Activated CD4-positive, CD25-positive, alpha-beta regulatory T cell treated with anti-CD3 and anti-CD28 coated beads, Interleukin-2, amount 50 U/mL, for 72 hours (primary cell): Measurements from ENCODE around the gene AMH.

ENCODE experiments used
- DNase-seq: peaks from one replicate; pipeline ENCODE4 v3.0.0; 2021

AMH gene

DNA sequence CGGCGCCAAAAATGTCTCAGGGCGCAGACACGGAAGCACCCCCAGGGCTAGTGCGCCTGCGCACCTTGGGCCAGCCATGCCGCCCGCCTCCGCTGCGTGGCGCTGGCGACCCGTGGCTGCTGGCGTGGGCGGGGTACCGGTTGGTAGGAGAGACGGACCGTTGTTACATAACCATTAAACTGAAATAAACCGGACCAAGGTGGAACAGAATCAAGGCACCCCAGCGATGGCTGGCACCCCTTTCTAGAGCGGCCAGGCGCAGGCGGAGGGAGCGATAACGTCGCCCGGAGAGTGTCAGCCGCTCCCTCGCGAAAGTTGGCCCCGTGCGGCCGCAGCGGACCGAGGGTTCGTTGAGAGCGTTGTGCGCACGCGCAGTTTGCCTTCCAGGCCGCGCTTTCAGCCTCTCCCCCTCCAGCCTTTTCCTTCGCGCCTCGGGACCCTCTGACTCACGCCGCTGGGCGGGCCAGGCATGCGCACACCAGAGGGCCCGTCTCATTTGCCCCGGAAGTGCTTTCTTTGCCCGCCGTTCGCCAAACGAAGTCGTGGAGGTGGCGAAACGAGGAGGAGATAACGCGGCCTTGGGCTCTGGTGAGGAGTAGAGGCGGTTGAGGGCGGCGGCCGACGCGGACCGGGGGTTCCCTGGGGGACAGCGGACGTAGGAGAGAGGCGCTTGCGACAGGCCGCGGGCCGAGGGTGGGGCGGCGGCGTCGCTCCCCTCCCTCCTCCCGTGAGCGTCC is 12.6 kb upstream of the AMH start, which contains the start of the genes PLEKHJ1 and SF3A2:
Gene PLEKHJ1, minus strand, starts transcription at position 16 of the 737 bp plus-strand sequence. CDS start 81 bp downstream, outside the sequence.
Gene SF3A2, plus strand, starts transcription at position 511 of the 737 bp plus-strand sequence. CDS start 6,595 bp downstream, outside the sequence.
- peak; percentile 99 for DNase-seq

DNA sequence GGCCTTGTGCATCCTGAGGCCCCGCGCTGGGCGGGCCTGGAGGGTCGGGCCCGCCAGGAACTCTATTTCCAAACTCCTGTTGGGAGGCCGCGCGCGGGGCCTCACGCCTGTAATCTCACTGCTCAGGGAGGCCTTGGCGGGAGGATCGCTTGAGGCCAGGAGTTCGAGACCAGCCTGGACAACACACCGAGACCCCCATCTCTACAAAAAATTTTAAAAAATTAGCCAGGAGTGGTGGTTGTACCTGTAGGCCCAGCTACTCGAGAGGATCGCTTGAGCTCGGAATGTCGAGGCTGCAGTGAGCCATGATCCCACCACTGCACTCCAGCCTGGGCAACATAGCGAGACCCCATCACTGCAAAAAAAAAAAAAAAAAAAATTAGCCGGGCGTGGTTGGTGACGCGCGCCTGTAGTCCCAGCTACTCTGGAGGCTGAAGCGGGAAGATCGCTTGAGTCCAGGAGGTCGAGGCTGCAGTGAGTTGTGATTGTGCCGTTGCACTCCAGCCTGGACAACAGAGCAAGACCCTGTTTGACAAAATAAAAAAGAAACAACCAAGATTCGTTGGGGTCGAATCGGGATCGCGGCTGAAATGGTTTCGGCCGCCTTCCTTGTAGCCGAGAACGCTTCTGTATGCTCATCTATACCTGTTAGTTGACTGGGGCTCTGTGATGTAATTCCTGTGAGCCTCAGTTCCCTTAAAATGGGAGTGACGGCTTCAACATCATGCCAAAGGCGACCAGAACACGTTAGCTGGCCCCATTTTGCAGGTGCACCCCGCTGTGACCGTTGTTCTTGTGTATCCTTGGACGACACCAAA is 11.9 kb upstream of the AMH start:
- DNase-seq = no peak

DNA sequence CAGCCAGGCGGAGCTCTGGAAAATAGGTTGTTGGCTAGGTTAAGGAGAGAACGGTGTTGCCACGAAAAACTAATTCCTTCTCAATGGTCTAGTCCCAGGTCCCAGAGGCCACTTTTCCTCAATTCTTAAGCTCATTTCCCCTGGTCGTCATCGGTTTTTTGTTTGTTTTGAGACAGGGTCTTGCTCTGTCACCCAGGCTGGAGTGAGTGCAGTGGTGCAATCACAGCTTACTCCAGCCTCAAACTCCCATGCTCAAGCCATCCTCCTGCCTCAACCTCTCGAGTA is 11.3 kb upstream of the AMH start:
- DNase-seq = no peak

DNA sequence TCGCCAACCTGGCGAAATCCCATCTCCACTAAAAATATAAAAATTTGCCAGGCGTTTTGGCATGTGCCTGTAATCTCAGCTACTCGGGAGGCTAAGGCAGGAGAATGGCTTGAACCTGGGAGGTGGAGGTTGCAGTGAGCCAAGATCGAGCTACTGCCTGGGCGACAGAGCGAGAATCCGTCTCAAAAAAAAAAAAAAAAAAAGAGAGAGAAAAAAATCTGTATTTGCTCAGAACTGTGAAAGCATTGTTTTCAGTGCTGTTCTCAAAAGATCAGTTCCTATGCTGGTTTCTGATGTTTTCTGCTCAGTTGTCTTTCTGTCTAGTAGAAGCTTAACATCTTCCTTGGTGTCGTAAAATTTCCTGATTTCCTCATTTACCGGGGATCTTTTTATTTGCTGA is 9.9 kb upstream of the AMH start:
- DNase-seq = no peak

DNA sequence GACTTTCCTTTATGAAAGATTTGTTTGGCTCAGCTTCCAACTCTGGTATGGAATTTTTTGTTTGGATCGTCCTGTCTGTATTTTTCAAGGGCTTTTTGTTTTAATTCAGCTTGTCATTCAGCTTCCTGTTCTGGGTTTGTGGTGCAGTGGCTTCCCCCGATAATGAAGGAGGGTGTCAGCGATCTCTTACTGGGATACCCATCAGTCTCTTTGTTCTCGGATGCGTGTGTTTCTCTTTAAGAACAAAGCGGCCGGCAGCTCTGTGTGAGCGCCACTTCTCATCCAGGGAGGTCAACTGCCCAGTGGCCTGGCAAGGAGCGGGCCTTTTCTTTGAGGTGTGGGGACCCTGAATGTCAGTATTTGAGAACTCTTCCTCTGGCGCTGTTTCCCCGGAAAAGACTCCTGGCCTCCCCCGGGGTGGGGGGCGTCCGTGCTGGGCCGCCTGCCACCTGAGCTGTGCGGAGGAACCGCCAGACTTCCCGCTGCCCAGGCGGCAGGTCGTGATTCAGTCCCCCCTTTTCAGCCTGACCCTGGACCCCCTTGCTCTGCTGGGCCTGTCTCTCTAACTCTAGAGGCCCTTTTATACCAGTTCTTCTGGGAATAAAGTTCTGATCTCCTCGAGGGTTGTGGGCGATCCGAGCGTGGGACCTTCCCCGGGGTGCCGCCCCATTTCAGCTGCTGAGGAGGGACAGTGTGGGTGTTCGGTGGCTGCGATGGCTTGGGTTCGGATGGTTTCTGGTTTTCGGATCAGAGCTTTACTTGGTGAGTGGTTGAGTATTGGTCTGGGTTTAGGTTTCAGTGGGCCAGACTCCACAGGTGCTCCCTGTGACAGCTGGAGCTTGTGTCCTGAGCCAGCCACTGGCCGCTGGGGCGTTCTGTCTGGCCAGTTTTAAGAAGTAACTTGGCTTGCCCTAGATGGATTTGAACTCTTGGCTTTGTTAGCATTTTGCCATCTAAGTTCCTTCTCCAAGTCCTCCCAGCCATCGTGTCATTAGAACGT is 9.1 kb upstream of the AMH start:
- DNase-seq = no peak

DNA sequence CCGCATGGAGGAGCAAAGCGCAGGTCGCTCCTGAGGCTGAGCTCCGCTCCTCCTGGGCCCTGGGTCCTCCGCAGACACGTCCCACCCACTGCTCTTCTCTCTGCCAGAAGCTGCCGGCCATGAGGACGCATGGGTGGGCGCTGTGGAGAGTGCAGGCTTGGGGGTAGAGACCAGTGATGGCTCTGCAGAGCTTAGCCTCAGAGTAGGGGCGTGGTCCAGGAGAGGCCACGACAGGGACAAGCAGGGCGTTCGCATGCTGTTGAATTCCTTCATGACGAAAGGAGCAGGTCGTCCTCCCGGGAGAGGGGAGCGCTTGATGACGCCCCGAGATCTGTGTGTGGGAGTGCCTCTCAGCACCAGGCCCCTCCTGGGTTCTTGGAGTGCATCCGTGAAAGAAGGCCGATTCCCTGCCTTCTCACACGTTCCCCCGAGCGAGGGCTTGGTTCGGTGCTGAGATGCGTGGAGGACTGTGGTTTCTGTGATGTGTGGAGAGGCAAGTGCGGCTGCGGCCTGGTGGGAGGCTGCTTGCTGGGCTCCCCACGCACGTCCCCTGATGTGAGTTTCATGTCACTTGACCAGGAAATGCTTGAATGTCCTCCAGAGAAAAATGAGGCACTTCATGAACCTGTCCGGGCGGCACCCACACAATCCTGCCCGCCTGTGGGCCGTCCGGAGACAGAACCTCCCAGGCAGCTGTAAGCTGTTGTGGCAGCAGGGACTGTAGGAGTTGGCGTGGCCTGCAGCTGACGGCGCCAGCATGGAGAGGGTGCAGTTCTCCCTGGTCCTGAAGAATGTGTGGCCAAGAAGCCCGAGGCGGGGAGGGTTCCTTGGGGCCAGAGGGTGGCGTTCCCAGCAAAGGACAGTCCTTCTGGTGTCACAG is 8.0 kb upstream of the AMH start:
- DNase-seq = no peak

DNA sequence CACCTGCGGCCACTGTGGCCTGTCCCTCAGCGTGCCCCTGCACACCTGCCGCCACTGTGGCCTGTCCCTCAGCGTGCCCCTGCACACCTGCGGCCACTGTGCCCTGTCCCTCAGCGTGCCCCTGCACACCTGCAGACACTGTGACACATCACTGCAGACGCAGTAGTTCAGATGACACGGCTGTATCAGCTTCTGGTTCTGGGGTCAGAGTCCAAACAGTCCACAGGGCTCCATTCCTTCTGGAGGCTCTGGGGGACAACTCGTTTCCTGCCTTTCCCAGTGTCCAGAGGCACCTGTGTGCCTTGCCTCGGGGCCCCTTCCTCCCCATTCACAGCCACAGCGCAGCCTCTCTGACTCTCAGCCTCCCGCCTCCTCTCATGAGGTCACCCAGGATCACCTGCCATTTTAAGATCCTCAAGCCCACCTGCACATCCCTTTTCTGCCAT is 7.0 kb upstream of the AMH start:
- no peak for DNase-seq

DNA sequence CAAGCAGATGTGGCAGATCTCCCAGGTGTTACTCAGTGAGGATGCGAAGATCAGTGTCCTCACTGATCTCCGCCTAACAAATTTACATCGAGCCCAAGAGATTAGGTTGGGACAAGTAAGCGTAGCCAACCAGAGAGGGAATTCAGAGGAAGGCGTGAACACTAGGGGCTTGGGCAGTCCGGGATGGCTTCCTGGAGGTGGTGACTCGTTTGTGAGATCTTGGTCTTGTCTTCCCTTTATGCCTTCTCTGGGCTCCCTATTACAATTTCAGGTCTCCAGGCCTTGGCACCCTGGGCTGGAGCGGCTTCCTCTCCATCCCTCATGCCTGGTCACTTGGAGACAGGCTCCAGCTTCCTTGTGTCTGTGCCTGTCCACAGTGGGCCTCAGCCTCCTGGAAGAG is 6.3 kb upstream of the AMH start:
- no peak for DNase-seq

DNA sequence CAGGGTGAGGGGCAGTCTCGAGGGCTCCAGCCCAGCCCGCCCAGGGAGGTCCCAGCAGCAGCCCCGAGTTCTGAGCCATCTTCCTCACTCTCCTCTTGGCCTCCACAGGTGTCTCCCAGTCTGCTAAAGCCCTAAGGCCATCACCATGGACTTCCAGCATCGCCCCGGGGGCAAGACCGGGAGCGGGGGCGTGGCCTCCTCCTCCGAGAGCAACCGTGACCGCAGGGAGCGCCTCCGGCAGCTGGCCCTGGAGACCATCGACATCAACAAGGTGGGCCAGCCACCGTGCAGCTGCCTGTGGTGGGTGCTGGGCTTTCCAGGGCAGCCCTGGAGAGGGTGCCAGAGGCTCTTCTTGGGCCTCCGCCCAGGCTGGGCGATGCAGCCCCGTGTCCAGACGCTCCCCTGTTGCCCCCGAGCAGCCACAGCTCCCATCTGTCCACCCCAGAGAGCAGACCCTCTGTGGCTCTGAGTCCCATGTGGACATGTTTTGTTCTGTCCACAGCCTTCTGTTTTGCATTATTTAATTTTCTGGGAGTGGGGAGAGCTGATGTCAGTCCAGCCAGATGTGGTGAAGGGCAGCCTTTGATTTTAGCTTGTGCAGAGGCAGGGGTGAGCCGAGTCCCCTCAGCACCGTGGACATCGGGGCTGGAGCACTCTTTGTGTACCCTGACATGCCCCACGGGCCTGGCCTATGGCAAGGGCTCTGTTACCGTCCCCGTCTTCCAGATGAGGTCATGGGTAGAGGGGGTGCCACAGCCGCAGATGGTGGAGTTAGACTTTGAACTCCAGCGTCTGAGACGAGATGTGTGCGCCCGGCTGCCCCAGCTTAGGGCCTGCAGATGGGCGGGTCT is 5.6 kb upstream of the AMH start:
- no peak for DNase-seq

DNA sequence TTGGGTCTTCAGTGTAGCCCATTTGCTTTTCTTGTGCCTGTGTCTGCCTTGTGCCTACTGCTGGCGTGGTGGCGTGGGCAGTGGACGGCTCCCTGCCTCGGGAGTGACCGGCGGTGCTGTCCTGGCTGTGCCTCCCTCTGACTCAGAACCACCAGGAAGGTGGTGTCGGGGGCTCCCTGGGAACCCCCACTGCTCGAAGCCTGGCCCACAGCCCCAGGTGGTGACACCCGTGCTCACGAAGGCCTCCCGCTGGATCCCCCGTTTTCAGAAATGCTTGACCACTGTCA is 5.1 kb upstream of the AMH start:
- DNase-seq = no peak

DNA sequence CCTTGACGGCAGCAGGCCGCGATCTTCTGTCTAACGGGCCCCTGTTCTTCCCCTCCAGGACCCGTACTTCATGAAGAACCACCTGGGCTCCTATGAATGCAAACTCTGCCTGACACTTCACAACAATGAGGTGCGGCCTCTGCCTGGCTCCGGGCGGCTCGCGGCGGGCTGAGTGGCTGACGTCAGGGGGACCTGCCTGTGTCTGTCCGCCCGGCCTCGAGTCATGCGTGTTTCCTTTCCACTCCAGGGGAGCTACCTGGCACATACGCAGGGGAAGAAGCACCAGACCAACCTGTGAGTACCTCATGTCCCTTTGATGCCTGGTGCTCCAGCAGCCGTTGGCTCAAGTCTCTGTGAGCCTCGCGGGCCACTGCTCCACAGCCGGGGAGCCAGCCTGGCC is 4.6 kb upstream of the AMH start:
- no peak for DNase-seq

DNA sequence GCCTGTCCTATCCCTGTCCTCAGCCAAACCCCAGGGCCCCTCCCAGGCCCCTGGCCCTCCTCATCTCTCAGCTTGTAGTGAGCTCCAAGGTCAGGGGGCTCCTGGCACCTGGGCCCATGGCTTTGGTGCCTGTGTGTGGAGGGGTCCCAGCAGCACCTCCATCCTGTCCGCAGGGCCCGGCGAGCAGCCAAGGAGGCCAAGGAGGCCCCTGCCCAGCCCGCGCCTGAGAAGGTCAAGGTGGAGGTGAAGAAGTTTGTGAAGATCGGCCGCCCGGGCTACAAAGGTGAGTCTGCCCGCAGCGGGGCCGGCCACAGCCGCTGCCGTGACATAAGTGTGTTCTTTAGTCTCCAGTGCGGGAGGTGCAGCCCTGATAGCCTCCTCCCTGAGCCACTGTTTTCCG is 3.9 kb upstream of the AMH start:
- DNase-seq = no peak

DNA sequence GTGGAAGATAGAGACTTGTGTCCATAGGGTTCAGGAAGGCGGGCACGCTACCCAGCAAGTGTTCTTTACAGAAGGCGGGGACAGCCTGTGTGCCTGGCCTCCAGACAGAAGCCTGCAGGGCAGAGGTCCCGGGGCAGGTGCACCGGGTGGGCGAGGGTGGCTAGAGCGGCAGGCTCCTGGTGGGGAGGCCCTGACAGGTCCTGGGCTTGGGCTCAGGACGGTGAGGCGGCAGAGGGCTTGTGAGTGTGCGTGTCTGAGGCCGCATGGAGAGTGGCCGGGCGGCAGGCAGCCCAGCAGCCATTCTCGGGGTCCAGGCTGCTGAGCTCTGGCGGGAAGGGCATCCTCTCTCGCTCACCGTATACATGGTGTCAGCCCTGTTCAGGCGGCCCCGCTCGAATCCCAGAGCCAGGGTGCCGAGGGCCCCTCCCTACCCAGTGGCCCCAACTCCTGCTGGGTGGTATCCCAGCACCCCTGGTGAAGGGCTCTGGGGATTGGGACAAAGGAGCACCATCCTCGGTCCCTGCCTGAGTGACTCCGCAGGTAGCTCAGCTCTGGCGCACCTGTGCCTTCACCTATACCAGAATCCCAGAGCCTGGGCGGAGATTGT is 3.0 kb upstream of the AMH start:
- DNase-seq = no peak

DNA sequence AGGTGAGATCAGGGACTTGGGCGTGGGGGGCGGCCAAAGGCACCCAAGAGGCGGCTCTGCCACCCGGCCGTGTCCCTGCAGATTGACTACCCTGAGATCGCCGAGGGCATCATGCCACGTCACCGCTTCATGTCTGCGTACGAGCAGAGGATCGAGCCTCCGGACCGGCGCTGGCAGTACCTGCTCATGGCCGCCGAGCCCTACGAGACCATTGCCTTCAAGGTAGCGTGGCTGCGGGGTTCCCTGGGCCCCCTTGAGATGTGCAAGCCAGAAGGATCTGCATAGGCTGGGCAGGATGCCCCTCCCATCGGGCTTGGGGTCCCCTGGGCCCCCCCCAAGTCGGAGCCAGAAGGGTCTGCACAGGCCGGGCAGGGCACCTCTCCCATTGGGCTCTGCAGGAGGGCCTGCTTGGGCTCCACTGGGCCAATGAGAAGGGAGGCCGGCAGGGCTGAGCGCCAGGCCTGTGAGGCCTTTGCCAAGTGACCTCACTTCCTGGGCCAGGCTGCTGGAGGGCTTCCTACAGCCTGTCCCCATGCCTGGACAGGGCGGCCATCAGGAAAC is 2.2 kb upstream of the AMH start:
- DNase-seq = no peak

DNA sequence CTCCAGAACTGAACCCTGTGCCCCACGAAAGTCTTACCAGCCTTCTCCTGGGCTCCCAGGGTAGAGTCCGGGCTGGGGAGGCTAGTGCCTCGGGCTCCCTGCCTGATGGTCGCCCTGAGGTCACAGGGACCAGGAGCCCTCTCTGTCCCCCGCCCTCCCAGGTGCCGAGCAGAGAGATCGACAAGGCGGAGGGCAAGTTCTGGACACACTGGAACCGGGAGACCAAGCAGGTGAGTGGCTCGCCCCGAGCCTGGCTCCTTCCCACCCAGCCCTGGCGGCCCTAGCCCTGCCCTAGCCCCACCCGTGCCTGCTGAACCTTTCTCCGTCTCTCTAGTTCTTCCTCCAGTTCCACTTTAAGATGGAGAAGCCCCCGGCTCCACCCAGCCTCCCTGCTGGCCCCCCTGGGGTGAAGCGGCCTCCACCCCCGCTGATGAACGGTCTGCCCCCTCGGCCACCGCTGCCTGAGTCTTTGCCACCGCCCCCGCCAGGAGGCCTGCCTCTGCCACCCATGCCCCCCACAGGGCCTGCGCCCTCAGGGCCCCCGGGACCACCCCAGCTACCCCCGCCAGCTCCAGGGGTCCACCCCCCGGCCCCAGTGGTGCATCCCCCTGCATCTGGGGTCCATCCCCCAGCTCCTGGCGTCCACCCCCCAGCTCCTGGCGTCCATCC is 1.6 kb upstream of the AMH start:
- DNase-seq = no peak

DNA sequence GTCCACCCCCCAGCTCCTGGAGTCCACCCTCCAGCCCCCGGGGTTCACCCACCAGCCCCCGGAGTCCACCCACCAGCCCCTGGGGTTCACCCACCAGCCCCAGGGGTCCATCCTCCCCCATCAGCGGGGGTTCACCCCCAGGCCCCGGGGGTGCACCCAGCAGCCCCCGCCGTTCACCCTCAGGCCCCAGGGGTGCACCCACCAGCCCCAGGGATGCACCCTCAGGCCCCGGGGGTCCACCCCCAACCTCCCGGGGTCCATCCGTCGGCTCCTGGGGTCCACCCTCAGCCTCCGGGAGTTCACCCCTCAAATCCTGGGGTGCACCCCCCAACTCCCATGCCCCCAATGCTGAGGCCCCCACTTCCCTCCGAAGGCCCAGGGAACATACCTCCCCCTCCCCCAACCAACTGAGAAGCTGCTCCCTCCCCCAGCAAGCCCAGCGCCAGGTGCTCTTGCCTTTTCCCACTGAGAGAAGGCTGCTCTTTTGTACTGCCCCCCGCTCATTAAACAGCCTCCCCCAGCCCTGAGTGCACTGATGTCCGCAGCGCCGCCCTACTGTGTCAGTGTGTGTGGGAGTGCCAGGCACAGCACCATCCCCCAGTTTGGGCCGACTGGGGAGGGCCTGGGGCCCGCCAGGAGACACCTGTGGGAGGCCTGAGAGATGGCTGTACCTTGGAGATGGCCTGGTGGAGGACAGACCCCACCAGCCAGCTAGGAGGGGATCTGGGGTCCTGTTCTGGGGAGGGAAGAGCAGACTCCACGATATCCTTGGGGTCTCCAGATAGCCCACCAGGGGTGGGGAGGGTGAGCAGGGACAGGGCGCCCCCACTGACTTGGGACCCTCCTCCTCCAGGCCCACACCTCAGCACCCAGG is 750 bp upstream of the AMH start:
- no peak for DNase-seq

DNA sequence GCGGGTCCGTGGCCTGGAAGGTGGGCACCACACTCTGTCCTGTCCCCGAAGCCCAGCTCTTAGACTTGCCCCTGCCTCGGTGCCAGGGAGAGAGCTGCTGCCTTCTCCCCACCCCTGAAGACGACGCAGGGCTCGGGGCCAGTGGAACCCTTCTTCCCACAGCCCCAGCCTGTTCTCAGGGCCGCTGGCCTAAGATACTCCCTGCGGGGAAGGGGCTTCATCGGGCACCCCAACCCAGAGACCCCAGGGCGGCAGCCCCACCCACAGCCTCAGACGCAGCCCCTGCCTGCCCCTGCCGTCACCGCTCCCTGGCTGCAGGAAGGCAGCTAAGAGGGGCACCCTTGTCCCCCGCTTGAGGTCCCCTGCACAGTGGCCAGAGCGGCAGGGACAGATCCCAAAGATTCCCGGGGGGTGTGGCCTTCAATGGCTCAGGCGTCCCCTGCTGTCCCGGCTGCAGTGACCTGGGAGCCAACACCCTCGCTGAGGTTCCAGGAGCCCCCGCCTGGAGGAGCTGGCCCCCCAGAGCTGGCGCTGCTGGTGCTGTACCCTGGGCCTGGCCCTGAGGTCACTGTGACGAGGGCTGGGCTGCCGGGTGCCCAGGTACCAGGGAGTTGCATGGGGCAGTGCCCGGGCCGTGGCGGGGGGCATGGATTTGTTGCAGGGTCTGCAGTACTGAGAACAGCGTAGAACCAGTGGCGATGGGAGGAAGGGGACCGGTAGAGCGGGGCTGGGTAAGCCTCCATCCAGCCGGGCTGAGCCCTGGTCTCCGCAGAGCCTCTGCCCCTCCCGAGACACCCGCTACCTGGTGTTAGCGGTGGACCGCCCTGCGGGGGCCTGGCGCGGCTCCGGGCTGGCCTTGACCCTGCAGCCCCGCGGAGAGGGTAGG is 1.0 kb downstream of the AMH start:
- DNase-seq = no peak

DNA sequence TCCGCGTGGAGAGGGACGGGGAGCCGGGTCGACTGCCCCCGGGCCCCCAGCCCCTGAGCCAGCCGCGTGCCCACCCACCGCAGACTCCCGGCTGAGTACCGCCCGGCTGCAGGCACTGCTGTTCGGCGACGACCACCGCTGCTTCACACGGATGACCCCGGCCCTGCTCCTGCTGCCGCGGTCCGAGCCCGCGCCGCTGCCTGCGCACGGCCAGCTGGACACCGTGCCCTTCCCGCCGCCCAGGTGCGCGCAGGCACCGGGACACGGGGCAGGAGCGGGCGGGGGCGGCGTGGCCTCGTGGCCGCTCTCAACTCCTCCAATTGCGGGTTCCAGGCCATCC is 1.6 kb downstream of the AMH start:
- DNase-seq = no peak
